B cell (primary cell): ENCODE measurements around the gene ERICH6B. TPM values are rescaled to one million over a fixed set of nuclear protein-coding genes. Genes with fewer than 3 reads are reported as not detected.

Source experiments
- ATAC-seq: fragments of 200-7000 bp; cut with Tn5 transposase; one replicate; pipeline ENCODE4 v1.10.0; 2021; ENCODE audit warnings: low read depth, mild to moderate bottlenecking, moderate number of reproducible peaks, moderate library complexity
- CTCF ChIA-PET: fragments of 350-600 bp; sonication (Branson Sonifier 250); formaldehyde crosslinking; loops from one replicate; lab custom pipeline; 2021; ENCODE audit warnings: antibody characterized with exemption, inconsistent platforms; lab: Charles Lee
- POLR2A ChIA-PET: fragments of 350-600 bp; sonication (Branson Sonifier 250); formaldehyde crosslinking; loops from one replicate; lab custom pipeline; 2021; ENCODE audit warnings: antibody characterized with exemption; lab: Charles Lee
- DNase-seq: peaks from one replicate; pipeline ENCODE4 v3.0.0; 2013
- H2AFZ ChIP-seq: 2 replicates; pipeline ENCODE4 v1.6.1; 2012; ENCODE audit warnings: mild to moderate bottlenecking, low read depth, low read length; ENCODE audit not compliant: insufficient read depth, poor library complexity, severe bottlenecking
- H3K27ac ChIP-seq, 2 donors: 1 replicate in 1 of 2; 2 replicates in 1 of 2; pipeline ENCODE4 v1.5.1; 2012 to 2013; ENCODE audit warnings: low read length in 2 of 2, mild to moderate bottlenecking in 2 of 2, moderate library complexity in 1 of 2
- H3K27me3 ChIP-seq, 4 experiments: fragments of 200-600 bp in 1 of 4; sonication (generic) in 1 of 4; replicated peaks in 1 of 4; 1 replicate in 2 of 4; 2 replicates in 2 of 4; pipeline versions ENCODE4 v1.6.1 to v1.7.0; 2013 to 2016; ENCODE audit warnings: low read length in 3 of 4, mild to moderate bottlenecking in 2 of 4, mixed read lengths in 1 of 4, moderate library complexity in 1 of 4; ENCODE audit not compliant: insufficient read depth in 4 of 4, control insufficient read depth in 3 of 4; ENCODE audit errors: control extremely low read depth in 1 of 4
- H3K36me3 ChIP-seq, 2 experiments: replicated peaks in 1 of 2; 1 replicate in 1 of 2; 2 replicates in 1 of 2; pipeline versions ENCODE4 v1.6.1 to v1.7.1; 2013; ENCODE audit warnings: low read length in 1 of 2; ENCODE audit not compliant: insufficient read depth in 2 of 2, control insufficient read depth in 1 of 2; ENCODE audit errors: control extremely low read depth in 1 of 2, extremely low read depth in 1 of 2
- H3K4me1 ChIP-seq, 2 donors: fragments of 200-600 bp in 1 of 2; sonication (generic) in 1 of 2; 1 replicate in 1 of 2; 2 replicates in 1 of 2; pipeline versions ENCODE4 v1.5.1 to v1.6.1; 2013 to 2017; ENCODE audit warnings: low read length in 2 of 2; ENCODE audit not compliant: control insufficient read depth in 2 of 2, insufficient read depth in 2 of 2
- H3K4me2 ChIP-seq: replicated peaks from 2 replicates; pipeline ENCODE3; 2012; ENCODE audit warnings: mild to moderate bottlenecking, low read depth, low read length; ENCODE audit not compliant: poor library complexity, severe bottlenecking
- H3K4me3 ChIP-seq, 5 experiments: fragments of 200-600 bp in 1 of 5; sonication (generic) in 1 of 5; 1 replicate in 3 of 5; 2 replicates in 2 of 5; pipeline versions ENCODE4 v1.5.1 to v1.7.0; 2011 to 2016; ENCODE audit warnings: low read length in 4 of 5, mild to moderate bottlenecking in 4 of 5, low read depth in 2 of 5, control low read depth in 1 of 5, moderate library complexity in 1 of 5; ENCODE audit not compliant: insufficient read depth in 1 of 5; ENCODE audit errors: control extremely low read depth in 1 of 5, extremely low read depth in 1 of 5
- H3K79me2 ChIP-seq: fragments of 200-600 bp; sonication (generic); one replicate; pipeline ENCODE4 v1.6.0; 2016; ENCODE audit warnings: low read length; ENCODE audit not compliant: control insufficient read depth, insufficient read depth
- H3K9ac ChIP-seq: fragments of 200-600 bp; sonication (generic); 2 replicates; pipeline ENCODE4 v1.6.1; 2017; ENCODE audit warnings: mild to moderate bottlenecking, low read length, moderate library complexity
- H3K9me3 ChIP-seq, 3 donors: one replicate each; pipeline versions ENCODE4 v1.6.1 to v1.7.1; 2013; ENCODE audit warnings: low read length in 2 of 3; ENCODE audit not compliant: control insufficient read depth in 2 of 3, insufficient read depth in 1 of 3; ENCODE audit errors: control extremely low read depth in 1 of 3
- H4K20me1 ChIP-seq: 2 replicates; pipeline ENCODE4 v1.6.0; 2012; ENCODE audit warnings: mild to moderate bottlenecking, low read length; ENCODE audit not compliant: insufficient read depth, control insufficient read depth, poor library complexity, severe bottlenecking
- H3K27ac Mint-ChIP-seq: one replicate; pipeline ENCODE4 v1.8.0; 2021; ENCODE audit warnings: mixed read lengths
- H3K27me3 Mint-ChIP-seq: one replicate; pipeline ENCODE4 v1.8.0; 2021; ENCODE audit warnings: mixed read lengths
- H3K4me1 Mint-ChIP-seq: one replicate; pipeline ENCODE4 v1.8.0; 2021; ENCODE audit warnings: mixed read lengths
- H3K4me3 Mint-ChIP-seq: one replicate; pipeline ENCODE4 v1.8.0; 2021; ENCODE audit warnings: mixed read lengths
- H3K9me3 Mint-ChIP-seq: one replicate; pipeline ENCODE4 v1.8.0; 2022; ENCODE audit warnings: mixed read lengths; ENCODE audit not compliant: insufficient read depth
- EZH2 ChIP-seq: IDR thresholded peaks from 2 replicates; pipeline ENCODE4 v1.6.1; 2012; ENCODE audit warnings: borderline replicate concordance, low read depth, mild to moderate bottlenecking, moderate library complexity, low read length; ENCODE audit not compliant: insufficient read depth, poor library complexity, severe bottlenecking
- WGBS: methylation state at CpG from one replicate; pipeline ENCODE4 v1.1.5; 2013; ENCODE audit warnings: missing lambda C conversion rate; ENCODE audit not compliant: insufficient coverage; 5-methylcytosine and 5-hydroxymethylcytosine counted together
- intact Hi-C: fragments of 100-400 bp; cut with micrococcal nuclease; formaldehyde crosslinking; loops from one replicate; pipeline ENCODE4 v1.10.0; 2022
- polyA plus RNA-seq: library from polyadenylated mRNA; depleted of rRNA; stranded (reverse); fragments of >200 nt; gene quantifications from 2 replicates; pipeline ENCODE4 v1.2.3, GENCODE V29; 2012
- total RNA-seq, 2 donors: library from RNA; stranded (reverse); fragments of 120-200 nt in 1 of 2; gene quantifications; 1 replicate in 1 of 2; 2 replicates in 1 of 2; pipeline versions ENCODE4 v1.2.3 to v1.2.4, GENCODE V29; 2013 to 2022
- TF ChIP-seq, protein P1 (sequence below): fragments of 200-600 bp; IDR thresholded peaks from one replicate; pipeline ENCODE4 v1.8.0; 2022; ENCODE audit warnings: antibody characterized with exemption, mild to moderate bottlenecking

Gene ERICH6B
- total and polyA plus RNA-seq, 2 donors (not counting 1 experiment from before 2014, with no cell fraction given) = not detected

DNA sequence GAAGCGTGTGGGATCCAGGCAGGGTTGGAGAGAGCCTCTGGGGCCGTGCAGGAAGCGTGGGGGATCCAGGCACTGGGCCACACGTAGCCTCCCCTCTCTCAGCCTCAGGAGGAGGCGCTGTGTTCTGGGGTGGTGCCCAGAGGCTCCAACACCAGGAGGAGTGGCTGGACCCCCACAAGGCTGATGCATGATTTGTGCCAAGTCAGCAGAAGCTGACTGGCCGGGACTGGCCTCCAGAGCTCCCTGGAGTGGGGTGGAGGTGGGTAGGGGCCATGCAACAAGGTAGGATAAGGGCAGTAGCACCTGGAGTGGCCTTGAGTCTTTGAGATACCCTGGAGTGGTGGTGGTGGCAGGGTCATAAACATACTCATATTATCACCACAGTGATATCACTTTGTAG, 75.3 kb downstream of the ERICH6B start:
- CTCF ChIA-PET = no interaction called here
- Mint-ChIP-seq H3K4me3 (no peak overlapping the region), H3K27ac (no peak overlapping the region), H3K9me3 (no peaks in the 10 kb centered on the region), H3K27me3 (no peaks in the 10 kb centered on the region), H3K4me1 (no peaks in the 10 kb centered on the region)
- Histone ChIP-seq H3K36me3 (peaks cover 0 to 9% of the 10 kb centered on the region in 2 experiments), H3K4me3 (no peak overlapping the region), H3K4me1 (no peaks in the 10 kb centered on the region), H4K20me1 (no peaks in the 10 kb centered on the region), H3K9me3 (no peaks in the 10 kb centered on the region), H3K9ac (no peak overlapping the region), H3K79me2 (no peaks in the 10 kb centered on the region), H3K4me2 (no peak overlapping the region), H3K27ac (no peak overlapping the region), H2AFZ (no peak overlapping the region), H3K27me3 (no peaks in the 10 kb centered on the region)
- POLR2A ChIA-PET = no interaction called here
- TF ChIP-seq, protein P1, sequence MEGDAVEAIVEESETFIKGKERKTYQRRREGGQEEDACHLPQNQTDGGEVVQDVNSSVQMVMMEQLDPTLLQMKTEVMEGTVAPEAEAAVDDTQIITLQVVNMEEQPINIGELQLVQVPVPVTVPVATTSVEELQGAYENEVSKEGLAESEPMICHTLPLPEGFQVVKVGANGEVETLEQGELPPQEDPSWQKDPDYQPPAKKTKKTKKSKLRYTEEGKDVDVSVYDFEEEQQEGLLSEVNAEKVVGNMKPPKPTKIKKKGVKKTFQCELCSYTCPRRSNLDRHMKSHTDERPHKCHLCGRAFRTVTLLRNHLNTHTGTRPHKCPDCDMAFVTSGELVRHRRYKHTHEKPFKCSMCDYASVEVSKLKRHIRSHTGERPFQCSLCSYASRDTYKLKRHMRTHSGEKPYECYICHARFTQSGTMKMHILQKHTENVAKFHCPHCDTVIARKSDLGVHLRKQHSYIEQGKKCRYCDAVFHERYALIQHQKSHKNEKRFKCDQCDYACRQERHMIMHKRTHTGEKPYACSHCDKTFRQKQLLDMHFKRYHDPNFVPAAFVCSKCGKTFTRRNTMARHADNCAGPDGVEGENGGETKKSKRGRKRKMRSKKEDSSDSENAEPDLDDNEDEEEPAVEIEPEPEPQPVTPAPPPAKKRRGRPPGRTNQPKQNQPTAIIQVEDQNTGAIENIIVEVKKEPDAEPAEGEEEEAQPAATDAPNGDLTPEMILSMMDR = no peak
- no peak for TF ChIP-seq EZH2
- intact Hi-C loops = no loop called here
- ATAC-seq = no peak
- DNase-seq = no peak
- WGBS = 80% methylated on average over 6 of the region's 6 CpGs

DNA sequence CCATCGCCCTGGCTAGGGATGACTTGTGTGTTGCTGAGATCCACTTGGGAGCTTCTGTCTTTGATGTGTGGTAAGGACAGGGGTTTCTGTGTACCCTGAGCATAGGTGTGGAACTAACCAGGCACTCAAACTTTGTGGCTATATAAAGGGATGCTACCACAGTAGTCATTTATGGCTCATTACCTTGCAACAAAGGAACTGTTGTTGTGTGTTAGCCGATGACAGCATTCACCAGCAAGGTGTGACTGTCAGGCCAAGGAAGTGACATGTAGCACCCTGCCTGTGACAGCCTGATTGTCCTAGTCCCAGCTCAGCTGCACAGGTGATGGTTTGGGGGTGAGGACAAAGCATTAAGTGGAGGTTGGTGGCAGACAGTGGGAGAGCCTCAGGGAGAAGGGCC, 77.2 kb downstream of the ERICH6B start:
- H3K9ac ChIP-seq = no peak overlapping the region
- no peaks in the 10 kb centered on the region for H3K9me3 ChIP-seq
- WGBS = 67% methylated on average over 1 of the region's 2 CpGs
- no peak overlapping the region for H3K27ac Mint-ChIP-seq
- ATAC-seq = no peak
- peaks cover 0 to 25% of the 10 kb centered on the region in 2 experiments for H3K36me3 ChIP-seq
- H3K27me3 ChIP-seq = no peaks in the 10 kb centered on the region
- no peaks in the 10 kb centered on the region for H4K20me1 ChIP-seq
- H3K4me2 ChIP-seq = no peak overlapping the region
- H3K27ac ChIP-seq = no peak overlapping the region
- H3K4me1 ChIP-seq = no peaks in the 10 kb centered on the region
- H3K4me3 Mint-ChIP-seq = no peak overlapping the region
- H3K4me1 Mint-ChIP-seq = no peaks in the 10 kb centered on the region
- CTCF ChIA-PET = no interaction called here
- intact Hi-C loops = no loop called here
- H3K4me3 ChIP-seq = no peak overlapping the region
- no peaks in the 10 kb centered on the region for H3K27me3 Mint-ChIP-seq
- no peaks in the 10 kb centered on the region for H3K9me3 Mint-ChIP-seq
- no peak overlapping the region for H2AFZ ChIP-seq
- TF ChIP-seq, protein P1 = no peak
- no peak for TF ChIP-seq EZH2
- POLR2A ChIA-PET = no interaction called here
- no peak for DNase-seq
- H3K79me2 ChIP-seq = no peaks in the 10 kb centered on the region
